NCI-H2196 (cell line): ENCODE measurements around the gene MRPL52.
"Not testable (repeated sequence)": the region's sequence is repeated elsewhere in the genome, so short reads cannot be mapped to it uniquely, and the experiment has no call there.

ENCODE experiments used
- DNase-seq: peaks from one replicate; lab custom pipeline; 2025; ENCODE audit not compliant: unreplicated experiment; lab: John Stamatoyannopoulos, UW

MRPL52 gene

GRCh38 chr14:22852940-22853767, 23.5 kb downstream of the MRPL52 start:
- peak; percentile 78 for DNase-seq

GRCh38 chr14:22854296-22854695, 24.6 kb downstream of the MRPL52 start:
- DNase-seq, result not testable (repeated sequence)

- no peak for DNase-seq
Observed at GRCh38 chr14:22854963-22855724, 25.5 kb downstream of the MRPL52 start.

GRCh38 chr14:22856428-22856827, 26.7 kb downstream of the MRPL52 start:
- no peak for DNase-seq

- not testable (repeated sequence) for DNase-seq
Observed at GRCh38 chr14:22860377-22860776, 30.7 kb downstream of the MRPL52 start.

- no peak for DNase-seq
Observed at GRCh38 chr14:22861651-22862050, 32.0 kb downstream of the MRPL52 start.

- no peak for DNase-seq
Observed at GRCh38 chr14:22864979-22865378, 35.3 kb downstream of the MRPL52 start.

- DNase-seq, result no peak
Observed at GRCh38 chr14:22865424-22866405, 36.0 kb downstream of the MRPL52 start.

- DNase-seq, result no peak
Observed at GRCh38 chr14:22866874-22867273, 37.2 kb downstream of the MRPL52 start.

- no peak for DNase-seq
Observed at GRCh38 chr14:22870811-22871223, 41.1 kb downstream of the MRPL52 start.

GRCh38 chr14:22871224-22872032, 41.7 kb downstream of the MRPL52 start, which contains the start of gene LRP10:
Gene LRP10, plus strand, starts transcription at chr14:22871740. Its CDS starts 564 bp downstream, at chr14:22872304.
- DNase-seq, result peak; percentile 90

- peak; percentile 84 for DNase-seq
Observed at GRCh38 chr14:22872033-22872832, 42.5 kb downstream of the MRPL52 start.

- no peak for DNase-seq
Observed at GRCh38 chr14:22872833-22873520, 43.3 kb downstream of the MRPL52 start.

- no peak for DNase-seq
Observed at GRCh38 chr14:22875003-22875747, 45.5 kb downstream of the MRPL52 start.

- no peak for DNase-seq
Observed at GRCh38 chr14:22875748-22876319, 46.1 kb downstream of the MRPL52 start.

GRCh38 chr14:22877000-22877501, 47.4 kb downstream of the MRPL52 start:
- DNase-seq, result no peak
